ENCODE results near the gene DIP2B.
"Not testable (repeated sequence)": the region's sequence is repeated elsewhere in the genome, so short reads cannot be mapped to it uniquely, and the experiment has no call there.

DIP2B gene

DNA sequence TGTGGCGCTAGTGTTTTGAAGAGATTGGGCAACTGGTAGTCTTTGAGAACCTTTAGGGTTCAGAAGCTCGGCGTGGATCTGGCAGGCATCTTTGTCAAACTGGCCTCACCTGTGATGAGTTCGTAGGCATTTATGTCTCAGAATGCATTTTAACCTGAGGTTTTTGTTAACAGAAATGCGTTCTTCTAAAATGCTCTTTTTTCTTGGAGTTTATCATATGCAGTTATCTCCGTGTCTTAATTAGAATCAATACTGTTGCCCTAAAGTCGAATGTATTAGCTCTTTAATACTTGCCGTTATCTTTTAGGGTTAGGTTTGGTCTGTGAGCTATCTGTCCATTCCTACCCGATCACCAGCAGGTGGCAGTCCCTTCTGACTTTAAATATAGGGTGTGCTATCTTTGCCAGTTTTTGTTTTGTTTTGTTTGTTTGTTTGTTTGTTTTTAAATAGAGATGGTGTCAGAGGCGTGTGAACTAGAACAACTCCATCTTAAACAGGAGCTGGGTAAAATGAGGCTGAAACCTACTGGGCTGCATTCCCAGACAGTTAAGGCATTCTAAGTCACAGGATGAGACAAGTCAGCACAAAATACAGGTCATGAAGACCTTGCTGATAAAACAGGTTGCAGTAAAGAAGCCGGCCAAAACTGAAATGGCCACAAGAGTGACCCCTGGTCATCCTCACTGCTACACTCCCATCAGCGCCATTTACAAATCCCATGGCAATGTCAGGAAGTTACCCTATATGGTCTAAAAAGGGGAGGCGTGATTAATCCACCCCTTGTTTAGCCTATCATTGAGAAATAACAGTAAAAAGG, 260.5 kb downstream of the DIP2B start:
- peak; percentile 31 for DNase-seq (ENCODE audit: extremely low spot score)
- ChIA-PET CTCF (interaction anchor here (0.5 to 1.4 kb wide), 9 partner anchors 9 to 261 kb away, joined by 3 to 7 read pairs (median 3); partner anchors contain the start of gene SLC11A2), POLR2A (interaction anchor here (0.6 to 2.7 kb wide), 8 partner anchors 22 to 653 kb away, joined by 3 to 14 read pairs (median 4); partner anchors contain the start of genes COX14, DAZAP2 and SLC11A2)
- TF ChIP-seq TARDBP (IDR thresholded peaks at IDR 0.05) = no peak
- TF ChIP-seq FOXA1 (IDR thresholded peaks at IDR 0.05) = no peak
- TF ChIP-seq SUZ12 (IDR thresholded peaks at IDR 0.05) = no peak

DNA sequence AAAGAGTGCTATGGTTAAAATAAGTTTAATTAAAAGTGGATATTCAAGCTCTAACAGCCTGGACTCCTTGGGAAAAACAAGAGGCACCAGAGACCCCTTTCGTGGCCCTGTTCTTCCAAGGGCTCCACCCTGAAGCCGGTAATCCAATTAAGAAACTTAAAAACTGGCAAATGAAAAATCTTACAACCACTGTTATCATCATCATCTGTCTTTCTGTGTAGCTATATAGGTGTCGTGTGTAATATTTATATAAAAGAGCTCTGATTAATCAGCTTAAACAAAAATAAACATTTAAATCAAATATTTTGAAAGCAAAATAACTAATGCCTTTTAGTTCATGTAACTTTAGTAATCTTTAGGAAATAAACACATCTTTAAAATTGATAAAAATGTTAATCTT, 263.6 kb downstream of the DIP2B start:
- POLR2A ChIA-PET = no interaction called here

GRCh38 chr12:50768813-50769212, 264.0 kb downstream of the DIP2B start:
- POLR2A ChIA-PET; DNase-seq (ENCODE audit: extremely low spot score); CTCF ChIA-PET: not testable (repeated sequence)

More for the DNA sequence above, 263.6 kb downstream of the DIP2B start:
- CTCF ChIA-PET = interaction anchor here (0.5 kb wide), 1 partner anchor 95 kb away, joined by 4 read pairs; no protein-coding TSS in a partner anchor
- no peak for DNase-seq (ENCODE audit: extremely low spot score)
- TF ChIP-seq FOXK2 (IDR thresholded peaks at IDR 0.05) = no peak
- no peak for TF ChIP-seq FOXM1 (IDR thresholded peaks at IDR 0.05; ENCODE audit: borderline replicate concordance)
- TF ChIP-seq ARNT (IDR thresholded peaks at IDR 0.05) = no peak
- TF ChIP-seq CTBP1 (IDR thresholded peaks at IDR 0.05; ENCODE audit: borderline replicate concordance) = no peak
- TF ChIP-seq L3MBTL2 (conservative IDR thresholded peaks at IDR 0.05) = no peak
- no peak for TF ChIP-seq TARDBP (IDR thresholded peaks at IDR 0.05)
- TF ChIP-seq SUZ12 (IDR thresholded peaks at IDR 0.05) = no peak
- TF ChIP-seq NFRKB (IDR thresholded peaks at IDR 0.05) = no peak
- no peak for TF ChIP-seq ELF4 (IDR thresholded peaks at IDR 0.05)

- DNase-seq (ENCODE audit: extremely low spot score) = no peak
- POLR2A ChIA-PET = no interaction called here
- CTCF ChIA-PET = no interaction called here
- TF ChIP-seq TARDBP (IDR thresholded peaks at IDR 0.05) (no peak), FOXK2 (IDR thresholded peaks at IDR 0.05) (no peak), ZNF384 (IDR thresholded peaks at IDR 0.05) (no peak), FOXM1 (IDR thresholded peaks at IDR 0.05; ENCODE audit: borderline replicate concordance) (no peak), BHLHE40 (IDR thresholded peaks at IDR 0.05; ENCODE audit: borderline replicate concordance) (no peak), HDGF (IDR thresholded peaks at IDR 0.05; ENCODE audit: borderline replicate concordance) (no peak)
Observed at GRCh38 chr12:50771409-50771808, 266.6 kb downstream of the DIP2B start.

DNA sequence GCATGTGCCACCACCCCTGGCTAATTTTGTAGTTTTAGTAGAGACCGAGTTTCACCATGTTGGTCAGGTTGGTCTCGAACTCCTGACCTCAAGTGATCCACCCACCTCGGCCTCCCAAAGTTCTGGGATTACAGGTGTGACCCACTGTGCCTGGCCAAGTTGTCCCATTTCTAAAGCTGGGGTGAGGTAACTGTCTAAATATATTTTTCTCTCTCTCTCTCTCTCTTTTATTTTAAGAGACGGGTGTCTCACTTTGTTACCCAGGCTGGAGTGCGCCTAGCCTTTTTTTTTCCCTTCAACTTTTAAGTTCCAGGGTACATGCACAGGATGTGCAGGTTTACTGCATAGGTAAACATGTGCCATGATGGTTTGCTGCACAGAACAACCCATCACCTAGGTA, 267.7 kb downstream of the DIP2B start:
- no peak for DNase-seq (ENCODE audit: extremely low spot score)
- ChIA-PET CTCF (no interaction called here), POLR2A (no interaction called here)
- TF ChIP-seq NFRKB (IDR thresholded peaks at IDR 0.05) = no peak
- TF ChIP-seq SUZ12 (IDR thresholded peaks at IDR 0.05) = no peak
- TF ChIP-seq FOXA1 (IDR thresholded peaks at IDR 0.05) = no peak
- no peak for TF ChIP-seq FOXM1 (IDR thresholded peaks at IDR 0.05; ENCODE audit: borderline replicate concordance)
- TF ChIP-seq L3MBTL2 (conservative IDR thresholded peaks at IDR 0.05) = no peak
- TF ChIP-seq PKNOX1 (IDR thresholded peaks at IDR 0.05) = no peak
- TF ChIP-seq ZNF384 (IDR thresholded peaks at IDR 0.05) = no peak

DNA sequence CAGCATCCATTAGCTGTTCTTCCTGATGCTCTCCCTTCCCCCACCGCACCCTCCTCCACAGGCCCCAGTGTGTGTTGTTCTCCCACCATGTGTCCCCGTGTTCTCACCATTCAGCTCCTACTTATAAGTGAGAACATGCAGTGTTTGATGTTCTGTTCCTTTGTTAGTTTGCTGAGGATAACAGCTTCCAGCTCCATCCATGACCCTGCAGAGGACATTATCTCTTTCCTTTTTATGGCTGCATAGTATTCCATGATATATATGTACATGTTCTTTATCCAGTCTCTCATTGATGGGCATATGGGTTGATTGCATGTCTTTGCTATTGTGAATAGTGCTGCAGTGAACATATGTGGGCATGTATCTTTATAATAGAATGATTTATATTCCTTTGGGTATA, 268.1 kb downstream of the DIP2B start:
- DNase-seq (ENCODE audit: extremely low spot score) = no peak
- ChIA-PET CTCF (no interaction called here), POLR2A (no interaction called here)
- TF ChIP-seq L3MBTL2 (conservative IDR thresholded peaks at IDR 0.05) (no peak), NFRKB (IDR thresholded peaks at IDR 0.05) (no peak), CTBP1 (IDR thresholded peaks at IDR 0.05; ENCODE audit: borderline replicate concordance) (no peak)

DNA sequence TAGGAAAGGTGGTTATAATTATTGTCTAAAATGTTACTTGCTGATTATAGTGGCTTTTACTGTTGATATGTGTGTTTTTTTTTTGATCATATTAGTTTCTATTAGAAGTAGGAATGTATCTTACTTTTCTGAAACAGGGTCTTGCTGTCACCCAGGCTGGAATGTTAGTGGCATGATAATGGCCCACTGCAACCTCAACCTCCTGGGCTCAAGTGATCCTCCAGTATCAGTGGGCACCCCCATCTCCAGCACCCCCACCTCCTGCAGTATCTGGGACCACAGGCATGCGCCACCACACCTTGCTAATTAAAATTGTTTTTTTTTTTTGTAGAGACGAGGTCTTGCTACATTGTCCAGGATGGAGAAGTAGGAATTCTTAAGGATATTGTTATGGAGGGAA, 270.5 kb downstream of the DIP2B start:
- ChIA-PET CTCF (interaction anchor here (1.9 kb wide), 1 partner anchor 10 kb away, joined by 7 read pairs; no protein-coding TSS in a partner anchor), POLR2A (no interaction called here)
- TF ChIP-seq NFRKB (IDR thresholded peaks at IDR 0.05) (no peak), PKNOX1 (IDR thresholded peaks at IDR 0.05) (no peak), FOXA1 (IDR thresholded peaks at IDR 0.05) (no peak), BHLHE40 (IDR thresholded peaks at IDR 0.05; ENCODE audit: borderline replicate concordance) (no peak), FOXM1 (IDR thresholded peaks at IDR 0.05; ENCODE audit: borderline replicate concordance) (no peak), HDGF (IDR thresholded peaks at IDR 0.05; ENCODE audit: borderline replicate concordance) (no peak), FOXK2 (IDR thresholded peaks at IDR 0.05) (no peak), ZNF384 (IDR thresholded peaks at IDR 0.05) (no peak), ELF4 (IDR thresholded peaks at IDR 0.05) (no peak), SP1 (IDR thresholded peaks at IDR 0.05) (no peak), CTBP1 (IDR thresholded peaks at IDR 0.05; ENCODE audit: borderline replicate concordance) (no peak), ARNT (IDR thresholded peaks at IDR 0.05) (no peak), L3MBTL2 (conservative IDR thresholded peaks at IDR 0.05) (no peak), SUZ12 (IDR thresholded peaks at IDR 0.05) (no peak), TARDBP (IDR thresholded peaks at IDR 0.05) (no peak), LEF1 (IDR thresholded peaks at IDR 0.05; ENCODE audit: borderline replicate concordance) (no peak)
- no peak for DNase-seq (ENCODE audit: extremely low spot score)

Data from HEK293T (cell line).